A549 (cell line): ENCODE data around the gene DCLK2. TPM values are rescaled to one million over a fixed set of nuclear protein-coding genes. Genes with fewer than 3 reads are reported as not detected.

Experiments
- ATAC-seq, 2 experiments: fragments of 200-7000 bp in 1 of 2; fragments of >200 bp in 1 of 2; cut with Nextera tagmentation in 1 of 2; cut with Tn5 transposase in 1 of 2; 3 replicates each; pipeline versions ENCODE4 v1.8.0 to v1.9.1; 2018 to 2020; ENCODE audit warnings: mild to moderate bottlenecking in 1 of 2, moderate library complexity in 1 of 2
- CTCF ChIA-PET: fragments of 300-600 bp; sonication (Branson Sonifier 250); formaldehyde crosslinking; extraction: SDS; loops from one replicate; lab custom pipeline; 2021; ENCODE audit warnings: antibody characterized with exemption, inconsistent platforms; lab: Yijun Ruan, JAX
- POLR2A ChIA-PET: fragments of 350-600 bp; formaldehyde crosslinking; extraction: SDS; loops from one replicate; lab custom pipeline; 2021; ENCODE audit warnings: antibody characterized with exemption, inconsistent platforms; lab: Yijun Ruan, JAX
- DNase-seq, 2 experiments: peaks; one replicate each; pipeline versions ENCODE4 v3.0.0 to v3.0.0-alpha.2; 2011 to 2016; ENCODE audit warnings: low read depth in 1 of 2, low spot score in 1 of 2
- FAIRE-seq: peaks from 2 replicates; lab custom pipeline; 2011; peaks lifted over from hg19 to GRCh38; lab: Jason Lieb, UNC
- H3K27ac ChIP-seq, 2 experiments: fragments of >200 bp; sonication (Bioruptor Twin); formaldehyde crosslinking; 3 replicates each; pipeline ENCODE4 v1.5.1; 2016 to 2017
- H3K4me1 ChIP-seq: fragments of >200 bp; sonication (Bioruptor Twin); formaldehyde crosslinking; 3 replicates; pipeline ENCODE4 v1.6.1; 2016
- H3K4me2 ChIP-seq: fragments of >200 bp; sonication (Bioruptor Twin); formaldehyde crosslinking; 3 replicates; pipeline ENCODE4 v1.6.1; 2016
- H3K4me3 ChIP-seq: fragments of >200 bp; sonication (Bioruptor Twin); formaldehyde crosslinking; 3 replicates; pipeline ENCODE4 v1.5.1; 2016
- H3K9me3 ChIP-seq: fragments of >200 bp; sonication (Bioruptor Twin); formaldehyde crosslinking; 3 replicates; pipeline ENCODE4 v1.6.1; 2016
- ATOH8 ChIP-seq: fragments of 250-450 bp; sonication (Bioruptor Pico); IDR thresholded peaks from 2 replicates; pipeline ENCODE4 v1.5.0; 2020; ENCODE audit warnings: low read depth, mild to moderate bottlenecking, moderate library complexity
- BCL3 ChIP-seq: fragments of >200 bp; sonication (Bioruptor Twin); formaldehyde crosslinking; IDR thresholded peaks from 3 replicates; pipeline ENCODE4 v1.6.1; 2016
- CBX8 ChIP-seq: fragments of 200-600 bp; sonication (generic); IDR thresholded peaks from 2 replicates; pipeline ENCODE4 v1.6.1; 2016
- CEBPB ChIP-seq, 2 experiments: fragments of >200 bp in 1 of 2; sonication (Bioruptor Twin) in 1 of 2; formaldehyde crosslinking in 1 of 2; IDR thresholded peaks; 2 replicates each; pipeline ENCODE4 v1.6.1; 2012 to 2016
- CHD4 ChIP-seq: fragments of 200-600 bp; sonication (generic); IDR thresholded peaks from 2 replicates; pipeline ENCODE4 v1.6.1; 2016; ENCODE audit warnings: antibody characterized with exemption, mild to moderate bottlenecking, borderline replicate concordance
- CTCF ChIP-seq: fragments of >200 bp; sonication (Bioruptor Twin); formaldehyde crosslinking; IDR thresholded peaks from 3 replicates; pipeline ENCODE4 v1.5.1; 2016
- E2F6 ChIP-seq: IDR thresholded peaks from 2 replicates; pipeline ENCODE4 v1.6.1; 2012; ENCODE audit warnings: low read depth, borderline replicate concordance
- EHF ChIP-seq: fragments of 250-450 bp; sonication (Bioruptor Pico); IDR thresholded peaks from 2 replicates; pipeline ENCODE4 v1.5.0; 2020; ENCODE audit warnings: mild to moderate bottlenecking
- EHMT2 ChIP-seq: fragments of 200-600 bp; sonication (generic); IDR thresholded peaks from 2 replicates; pipeline ENCODE4 v1.6.1; 2016; ENCODE audit warnings: antibody characterized with exemption, low read depth, mild to moderate bottlenecking, moderate library complexity
- FOSL2 ChIP-seq, 2 experiments: fragments of 450-650 bp in 1 of 2; fragments of >200 bp in 1 of 2; sonication (Bioruptor Twin) in 1 of 2; formaldehyde crosslinking; IDR thresholded peaks; 2 replicates each; pipeline versions ENCODE4 v1.5.0 to v1.6.1; 2016 to 2020; ENCODE audit warnings: mild to moderate bottlenecking in 1 of 2, moderate library complexity in 1 of 2
- GATA3 ChIP-seq: IDR thresholded peaks from 2 replicates; pipeline ENCODE4 v1.6.1; 2012; ENCODE audit warnings: borderline replicate concordance
- HEYL ChIP-seq: fragments of 250-450 bp; sonication (Bioruptor Pico); IDR thresholded peaks from 2 replicates; pipeline ENCODE4 v1.8.0; 2021; ENCODE audit warnings: mild to moderate bottlenecking, moderate library complexity
- HOXB5 ChIP-seq: fragments of 250-450 bp; sonication (Bioruptor Pico); IDR thresholded peaks from 2 replicates; pipeline ENCODE4 v1.5.0; 2020; ENCODE audit warnings: mild to moderate bottlenecking, moderate library complexity
- KDM5A ChIP-seq: fragments of 200-600 bp; sonication (generic); IDR thresholded peaks from 2 replicates; pipeline ENCODE4 v1.6.1; 2016; ENCODE audit warnings: antibody characterized with exemption, mild to moderate bottlenecking
- MYC ChIP-seq: IDR thresholded peaks from 2 replicates; pipeline ENCODE4 v1.6.1; 2012; ENCODE audit warnings: mild to moderate bottlenecking, inconsistent platforms, low read length, improper control_type of control experiment, borderline replicate concordance
- NFE2L2 ChIP-seq: fragments of 150-350 bp; conservative IDR thresholded peaks from 2 replicates; pipeline ENCODE4 v1.6.1; 2014; ENCODE audit warnings: low read length
- NPAS2 ChIP-seq: fragments of 250-450 bp; sonication (Bioruptor Pico); IDR thresholded peaks from 2 replicates; pipeline ENCODE4 v1.8.0; 2022; ENCODE audit warnings: mild to moderate bottlenecking, moderate library complexity, borderline replicate concordance
- NR3C1 ChIP-seq: fragments of >200 bp; sonication (Bioruptor Twin); formaldehyde crosslinking; IDR thresholded peaks from 3 replicates; pipeline ENCODE4 v1.6.1; 2017
- PHF8 ChIP-seq: fragments of 200-600 bp; sonication (generic); IDR thresholded peaks from 2 replicates; pipeline ENCODE4 v1.6.1; 2016; ENCODE audit warnings: low read depth, mild to moderate bottlenecking, antibody characterized with exemption, moderate library complexity, borderline replicate concordance
- POLR2A ChIP-seq: IDR thresholded peaks from 2 replicates; pipeline ENCODE4 v1.6.1; 2012; ENCODE audit warnings: mild to moderate bottlenecking, low read length
- RARB ChIP-seq: fragments of 250-450 bp; sonication (Bioruptor Pico); IDR thresholded peaks from 2 replicates; pipeline ENCODE4 v1.8.0; 2021; ENCODE audit warnings: mild to moderate bottlenecking, moderate library complexity
- RCOR1 ChIP-seq: fragments of 150-350 bp; IDR thresholded peaks from 2 replicates; pipeline ENCODE4 v1.6.1; 2014; ENCODE audit warnings: antibody characterized with exemption, low read length, low read depth
- REST ChIP-seq: fragments of 200-600 bp; sonication (generic); IDR thresholded peaks from 2 replicates; pipeline ENCODE4 v1.6.1; 2016; ENCODE audit warnings: antibody characterized with exemption, mild to moderate bottlenecking, moderate library complexity
- RNF2 ChIP-seq: fragments of 200-600 bp; sonication (generic); IDR thresholded peaks from 2 replicates; pipeline ENCODE4 v1.6.1; 2016; ENCODE audit warnings: low read depth, mild to moderate bottlenecking, antibody characterized with exemption, moderate library complexity, borderline replicate concordance
- SREBF2 ChIP-seq: fragments of 450-650 bp; IDR thresholded peaks from 2 replicates; pipeline ENCODE4 v1.6.1; 2014; ENCODE audit warnings: mild to moderate bottlenecking, moderate library complexity
- TFCP2L1 ChIP-seq: fragments of 250-450 bp; sonication (Bioruptor Pico); IDR thresholded peaks from 2 replicates; pipeline ENCODE4 v1.5.0; 2021; ENCODE audit warnings: mild to moderate bottlenecking
- TP53 ChIP-seq: fragments of 250-450 bp; sonication (Bioruptor Pico); IDR thresholded peaks from 2 replicates; pipeline ENCODE4 v1.5.0; 2021; ENCODE audit warnings: mild to moderate bottlenecking, moderate library complexity
- USF2 ChIP-seq: fragments of 450-650 bp; IDR thresholded peaks from 2 replicates; pipeline ENCODE4 v1.6.1; 2014; ENCODE audit warnings: antibody characterized with exemption
- WGBS: methylation state at CpG from one replicate; pipeline ENCODE4 v1.1.6; 2017; ENCODE audit errors: missing lambda C conversion rate; 5-methylcytosine and 5-hydroxymethylcytosine counted together
- polyA plus RNA-seq, 4 experiments: library from polyadenylated mRNA; depleted of rRNA in 3 of 4; stranded (reverse); fragments of >200 nt; fragmentation: RNase III in 1 of 4; extraction: RNeasy Plus Mini Kit Qiagen cat#74134 plus additional on column Dnase treatment in 1 of 4; gene quantifications; 2 replicates in 3 of 4; 3 replicates in 1 of 4; pipeline ENCODE4 v1.2.3, GENCODE V29; 2011 to 2017

The DCLK2 gene
- polyA plus RNA-seq, 2 of the 4 experiments (the other 2 are of a cell fraction): 8.1 to 11.6 TPM

GRCh38 chr4:150136036-150136435 is 57.8 kb downstream of the DCLK2 start:
- 60% methylated on average over 3 of the region's 3 CpGs for WGBS
- no peaks in the 10 kb centered on the region for H3K9me3 ChIP-seq
- peak overlapping the region; percentile 35 for H3K4me2 ChIP-seq
- DNase-seq (no peak), FAIRE-seq (no peak)
- POLR2A ChIA-PET: no interaction called here
- peaks cover 88% of the 10 kb centered on the region for H3K4me1 ChIP-seq
- no peak overlapping the region for H3K4me3 ChIP-seq
- no peak for TF ChIP-seq CEBPB (IDR thresholded peaks at IDR 0.05)
- no peak for TF ChIP-seq POLR2A
- TF ChIP-seq RNF2: no peak
- TF ChIP-seq PHF8: no peak
- no peak for TF ChIP-seq USF2
- TF ChIP-seq NPAS2 (CRISPR knock-in tag): no peak
- no peak for TF ChIP-seq RCOR1
- no peak for TF ChIP-seq TP53
- TF ChIP-seq E2F6: no peak
- TF ChIP-seq TFCP2L1: no peak
- no peak for TF ChIP-seq EHF
- TF ChIP-seq MYC: no peak
- no peak for TF ChIP-seq NR3C1
- TF ChIP-seq, all 56 proteins: peak for 0
- CTCF ChIA-PET: interaction anchor here (1.6 kb wide), 1 partner anchor 73 kb away, joined by 4 read pairs; no protein-coding TSS in a partner anchor
- no peak for ATAC-seq
- H3K27ac ChIP-seq: peak overlapping the region in 1 of 2 experiments; percentile 20; a peak in 3 of 6 replicates

GRCh38 chr4:150136481-150136880 is 58.2 kb downstream of the DCLK2 start:
- POLR2A ChIA-PET: no interaction called here
- TF ChIP-seq REST: no peak
- TF ChIP-seq CBX8: no peak
- TF ChIP-seq KDM5A: no peak
- TF ChIP-seq EHMT2: no peak
- TF ChIP-seq RNF2: no peak
- no peak for TF ChIP-seq RARB (CRISPR knock-in tag)
- TF ChIP-seq CHD4: no peak
- TF ChIP-seq BCL3: no peak
- no peak for TF ChIP-seq FOSL2 (IDR thresholded peaks at IDR 0.05)
- TF ChIP-seq FOSL2 (CRISPR knock-in tag; IDR thresholded peaks at IDR 0.05): no peak
- no peak for TF ChIP-seq USF2
- no peak for TF ChIP-seq NFE2L2
- no peak for TF ChIP-seq TP53
- no peak for TF ChIP-seq HOXB5 (CRISPR knock-in tag)
- TF ChIP-seq TFCP2L1: no peak
- TF ChIP-seq CTCF: no peak
- TF ChIP-seq HEYL (CRISPR knock-in tag): no peak
- no peak for TF ChIP-seq GATA3
- no peak for TF ChIP-seq MYC
- TF ChIP-seq ATOH8 (CRISPR knock-in tag): no peak
- TF ChIP-seq SREBF2: no peak
- no peak for ATAC-seq
- DNase-seq: no peak
- H3K27ac ChIP-seq: peak overlapping the region in 1 of 2 experiments; percentile 20; a peak in 2 of 6 replicates
- H3K4me3 ChIP-seq: no peak overlapping the region
- FAIRE-seq: no peak
- no peaks in the 10 kb centered on the region for H3K9me3 ChIP-seq
- no peak overlapping the region; the same call in 2 of the 3 replicates for H3K4me2 ChIP-seq
- peaks cover 86% of the 10 kb centered on the region for H3K4me1 ChIP-seq
- CTCF ChIA-PET: interaction anchor here (1.6 to 1.7 kb wide), 2 partner anchors 72 to 126 kb away, joined by 4 to 5 read pairs; no protein-coding TSS in a partner anchor
